ENCODE data around the gene FMO5. TPM values are rescaled to one million over a fixed set of nuclear protein-coding genes. Genes with fewer than 3 reads are reported as not detected.

FMO5 gene
- total and polyA plus RNA-seq, 2 of the 13 experiments (the other 11 are each of a cell fraction or from before 2014, with no cell fraction given): 48.2 to 149 TPM

DNA sequence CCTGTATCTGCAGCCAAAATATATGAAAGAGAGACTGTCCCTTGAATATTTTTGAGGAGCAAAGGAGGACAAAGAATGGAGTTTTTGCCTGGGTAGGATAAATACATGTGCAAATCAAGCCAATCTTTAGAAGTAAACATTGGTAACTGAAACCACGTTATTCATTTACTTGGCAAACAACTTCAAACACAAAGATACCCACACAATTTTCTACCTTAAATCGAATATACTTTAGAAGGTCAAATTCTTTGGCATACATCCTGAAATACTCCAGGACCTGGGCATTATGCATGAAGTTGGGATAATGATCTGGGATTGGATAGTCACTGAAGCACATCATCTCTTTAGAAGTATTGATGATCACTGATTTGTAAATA lies 9.6 kb downstream of the FMO5 start (continued):
- TF ChIP-seq ZBTB2 (CRISPR knock-in tag; IDR thresholded peaks at IDR 0.05; ENCODE audit: low read depth) (no peak), KAT7 (CRISPR knock-in tag; IDR thresholded peaks at IDR 0.05; ENCODE audit: borderline replicate concordance) (no peak), ARNTL (CRISPR knock-in tag; IDR thresholded peaks at IDR 0.05) (peak; percentile 41; the same call in 1 of the 2 replicates), TRIM24 (CRISPR knock-in tag; IDR thresholded peaks at IDR 0.05) (no peak), ZNF205 (CRISPR knock-in tag; IDR thresholded peaks at IDR 0.05) (no peak), MAFG (CRISPR knock-in tag; IDR thresholded peaks at IDR 0.05) (no peak), KLF6 (CRISPR knock-in tag; IDR thresholded peaks at IDR 0.05) (0 out of 2 replicates have a peak, but pooled peaks have one; percentile 25), SCMH1 (CRISPR knock-in tag; IDR thresholded peaks at IDR 0.05; ENCODE audit: borderline replicate concordance) (no peak), ZMYM3 (CRISPR knock-in tag; IDR thresholded peaks at IDR 0.05) (no peak), ZSCAN20 (CRISPR knock-in tag; IDR thresholded peaks at IDR 0.05; ENCODE audit: borderline replicate concordance) (no peak), ZNF746 (CRISPR knock-in tag; IDR thresholded peaks at IDR 0.05) (no peak), ZNF253 (CRISPR knock-in tag; IDR thresholded peaks at IDR 0.05; ENCODE audit: borderline replicate concordance) (no peak), ZFP1 (CRISPR knock-in tag; IDR thresholded peaks at IDR 0.05) (no peak), ZNF660 (CRISPR knock-in tag; IDR thresholded peaks at IDR 0.05; ENCODE audit: borderline replicate concordance, low read depth) (no peak), BHLHE40 (IDR thresholded peaks at IDR 0.05; ENCODE audit: low read length) (no peak), U2AF2 (IDR thresholded peaks at IDR 0.05; ENCODE audit: low read depth, low read length) (no peak), MEIS1 (CRISPR knock-in tag; IDR thresholded peaks at IDR 0.05; ENCODE audit: borderline replicate concordance) (no peak), TFDP1 (CRISPR knock-in tag; IDR thresholded peaks at IDR 0.05; ENCODE audit: borderline replicate concordance) (no peak), SP140L (CRISPR knock-in tag; IDR thresholded peaks at IDR 0.05; ENCODE audit: borderline replicate concordance) (no peak), ZNF737 (CRISPR knock-in tag; IDR thresholded peaks at IDR 0.05; ENCODE audit: borderline replicate concordance) (no peak), ZNF331 (CRISPR knock-in tag; IDR thresholded peaks at IDR 0.05) (0 out of 2 replicates have a peak, but pooled peaks have one; percentile 33), HNRNPUL1 (IDR thresholded peaks at IDR 0.05; ENCODE audit: low read depth, low read length) (no peak), ZBTB7A (CRISPR knock-in tag; IDR thresholded peaks at IDR 0.05) (no peak), PAX8 (CRISPR knock-in tag; IDR thresholded peaks at IDR 0.05; ENCODE audit: borderline replicate concordance) (no peak), HOXA7 (CRISPR knock-in tag; IDR thresholded peaks at IDR 0.05) (no peak), ZNF781 (CRISPR knock-in tag; IDR thresholded peaks at IDR 0.05; ENCODE audit: borderline replicate concordance, not compliant biosample characterization) (no peak), RARG (CRISPR knock-in tag; IDR thresholded peaks at IDR 0.05; ENCODE audit: low read depth) (no peak), SAFB2 (CRISPR knock-in tag; IDR thresholded peaks at IDR 0.05; ENCODE audit: borderline replicate concordance, low read depth) (no peak)
- TF ChIP-seq, protein P1, sequence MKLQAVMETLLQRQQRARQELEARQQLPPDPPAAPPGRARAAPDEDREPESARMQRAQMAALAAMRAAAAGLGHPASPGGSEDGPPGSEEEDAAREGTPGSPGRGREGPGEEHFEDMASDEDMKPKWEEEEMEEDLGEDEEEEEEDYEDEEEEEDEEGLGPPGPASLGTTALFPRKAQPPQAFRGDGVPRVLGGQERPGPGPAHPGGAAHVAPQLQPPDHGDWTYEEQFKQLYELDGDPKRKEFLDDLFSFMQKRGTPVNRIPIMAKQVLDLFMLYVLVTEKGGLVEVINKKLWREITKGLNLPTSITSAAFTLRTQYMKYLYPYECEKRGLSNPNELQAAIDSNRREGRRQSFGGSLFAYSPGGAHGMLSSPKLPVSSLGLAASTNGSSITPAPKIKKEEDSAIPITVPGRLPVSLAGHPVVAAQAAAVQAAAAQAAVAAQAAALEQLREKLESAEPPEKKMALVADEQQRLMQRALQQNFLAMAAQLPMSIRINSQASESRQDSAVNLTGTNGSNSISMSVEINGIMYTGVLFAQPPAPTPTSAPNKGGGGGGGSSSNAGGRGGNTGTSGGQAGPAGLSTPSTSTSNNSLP (IDR thresholded peaks at IDR 0.05; ENCODE audit: low read depth, low read length): peak; percentile 88
- TF ChIP-seq, protein P2, sequence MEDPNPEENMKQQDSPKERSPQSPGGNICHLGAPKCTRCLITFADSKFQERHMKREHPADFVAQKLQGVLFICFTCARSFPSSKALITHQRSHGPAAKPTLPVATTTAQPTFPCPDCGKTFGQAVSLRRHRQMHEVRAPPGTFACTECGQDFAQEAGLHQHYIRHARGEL (CRISPR knock-in tag; IDR thresholded peaks at IDR 0.05): no peak

All from HepG2 (cell line).